SK-N-MC (cell line): ENCODE data around the gene RNF13.

Experiments
- EZH2 ChIP-seq: fragments of 200-600 bp; sonication (generic); IDR thresholded peaks from one replicate; pipeline ENCODE4 v1.6.1; 2017; ENCODE audit warnings: antibody characterized with exemption
- POLR2AphosphoS5 ChIP-seq: IDR thresholded peaks from 2 replicates; pipeline ENCODE4 v1.6.1; 2012; ENCODE audit warnings: mild to moderate bottlenecking, low read depth, low read length, borderline replicate concordance

DNA sequence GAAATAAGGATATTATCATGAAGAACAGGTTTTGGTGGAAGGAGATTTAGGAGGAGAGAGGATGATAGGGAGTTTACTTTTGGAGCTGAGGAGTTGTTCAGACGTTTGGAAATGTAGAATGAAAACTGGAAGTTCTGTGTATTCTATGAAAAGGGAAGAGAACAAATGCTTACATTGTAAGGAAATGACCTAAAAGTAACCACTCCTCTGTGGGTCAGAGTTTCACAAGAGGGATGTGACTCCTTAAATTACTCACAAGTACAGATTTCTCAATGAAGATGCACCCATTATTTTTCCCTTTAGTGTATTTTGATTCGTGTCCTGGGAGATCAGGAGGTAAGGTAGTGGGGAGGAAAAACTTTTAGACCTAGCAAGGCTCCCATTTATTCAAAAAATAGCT is 4.0 kb downstream of the RNF13 start:
- TF ChIP-seq EZH2: no peak
- no peak for TF ChIP-seq POLR2AphosphoS5
